SK-MEL-5 (cell line): ENCODE measurements around the gene ATRIP. TPM values are rescaled to one million over a fixed set of nuclear protein-coding genes. Genes with fewer than 3 reads are reported as not detected.

Source experiments
- DNase-seq: peaks from one replicate; pipeline ENCODE4 v3.0.0-alpha.2; 2016; ENCODE audit warnings: low read depth, low spot score
- in situ Hi-C: cut with HindIII; loops from 2 replicates; pipeline ENCODE4 v1.10.0; 2016; ENCODE audit warnings: low sequenced_read_pairs, high pct_unique_total_duplicates, low pct_unique_long_range_greater_than_20kb
- total RNA-seq: library from RNA; depleted of rRNA; stranded (reverse); fragments of >200 nt; shearing (Covaris generic); gene quantifications from 2 replicates; pipeline ENCODE4 v1.2.3, GENCODE V29; 2014

Gene ATRIP
- total RNA-seq, 1 experiment from 2014 or later = 7.7 TPM

DNA sequence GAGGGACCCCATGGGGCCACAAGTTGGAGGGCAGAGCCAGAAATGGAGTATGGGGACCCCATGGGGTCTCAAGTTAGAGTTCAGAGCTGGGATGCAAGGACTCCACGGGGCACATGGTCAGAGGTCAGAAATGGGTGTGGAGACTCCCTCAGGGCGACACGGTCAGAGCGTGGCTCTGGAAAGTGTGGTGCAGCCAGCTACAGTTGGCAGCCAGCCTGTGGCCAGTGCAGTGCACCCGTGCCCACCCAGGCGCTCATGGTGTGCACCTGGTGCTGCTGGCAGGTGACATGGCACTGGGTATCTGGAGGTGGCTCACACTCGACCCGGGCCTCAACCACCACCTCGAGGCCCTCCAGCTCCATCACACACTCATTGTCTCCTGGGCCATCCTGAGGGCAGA is 27.9 kb upstream of the ATRIP start:
- DNase-seq = no peak
- in situ Hi-C loops = no loop called here

GRCh38 chr3:48419149-48419548 is 27.4 kb upstream of the ATRIP start:
- in situ Hi-C loops = no loop called here
- DNase-seq = no peak

DNA sequence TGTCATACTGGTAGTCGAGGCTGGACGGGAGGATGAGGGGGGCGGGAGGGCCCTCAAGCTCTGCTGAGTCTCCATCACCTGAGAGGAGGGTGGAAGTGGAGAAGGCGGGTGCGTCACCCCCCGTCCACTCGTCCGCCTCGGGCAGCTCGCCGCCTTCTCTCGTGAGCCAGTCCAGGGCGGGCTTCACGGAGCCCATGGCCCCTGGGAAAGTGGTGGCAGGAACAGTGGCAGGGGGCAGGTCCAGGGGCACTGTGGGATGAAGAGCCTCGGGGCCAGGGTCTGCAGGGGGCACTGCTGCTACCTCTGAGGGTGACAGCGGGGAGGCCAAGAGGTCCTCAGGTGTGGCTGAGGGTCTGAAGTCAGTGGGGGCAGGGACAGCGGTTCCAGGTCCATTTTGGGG is 26.9 kb upstream of the ATRIP start:
- in situ Hi-C loops = no loop called here

DNA sequence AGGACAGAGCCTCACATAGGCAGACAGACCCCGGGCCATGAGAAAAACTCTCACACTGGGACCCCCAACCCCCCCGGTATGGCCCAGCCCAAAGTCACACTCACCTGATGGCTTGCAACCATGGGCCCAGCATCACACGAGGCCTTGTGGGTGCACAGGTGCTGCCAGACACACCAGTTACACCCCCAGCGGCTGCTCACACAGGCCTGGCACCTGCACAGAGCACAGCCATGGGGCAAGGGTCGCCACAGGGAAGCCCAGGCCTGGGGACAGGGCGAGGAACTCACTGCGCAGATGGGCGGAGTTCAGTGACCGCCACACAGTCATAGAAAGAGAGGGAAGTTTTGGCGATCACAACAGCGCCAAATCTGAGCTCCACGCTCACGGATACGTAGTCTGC is 26.0 kb upstream of the ATRIP start:
- DNase-seq = no peak
- in situ Hi-C loops = no loop called here

More for the DNA sequence above, 26.9 kb upstream of the ATRIP start:
- no peak for DNase-seq

GRCh38 chr3:48422272-48422671 is 24.3 kb upstream of the ATRIP start:
- no peak for DNase-seq
- in situ Hi-C loops = no loop called here

- in situ Hi-C loops = no loop called here
- DNase-seq = no peak
Measured at GRCh38 chr3:48422681-48423080, 23.9 kb upstream of the ATRIP start.

GRCh38 chr3:48423241-48423882 is 23.2 kb upstream of the ATRIP start:
- DNase-seq = no peak
- in situ Hi-C loops = no loop called here

DNA sequence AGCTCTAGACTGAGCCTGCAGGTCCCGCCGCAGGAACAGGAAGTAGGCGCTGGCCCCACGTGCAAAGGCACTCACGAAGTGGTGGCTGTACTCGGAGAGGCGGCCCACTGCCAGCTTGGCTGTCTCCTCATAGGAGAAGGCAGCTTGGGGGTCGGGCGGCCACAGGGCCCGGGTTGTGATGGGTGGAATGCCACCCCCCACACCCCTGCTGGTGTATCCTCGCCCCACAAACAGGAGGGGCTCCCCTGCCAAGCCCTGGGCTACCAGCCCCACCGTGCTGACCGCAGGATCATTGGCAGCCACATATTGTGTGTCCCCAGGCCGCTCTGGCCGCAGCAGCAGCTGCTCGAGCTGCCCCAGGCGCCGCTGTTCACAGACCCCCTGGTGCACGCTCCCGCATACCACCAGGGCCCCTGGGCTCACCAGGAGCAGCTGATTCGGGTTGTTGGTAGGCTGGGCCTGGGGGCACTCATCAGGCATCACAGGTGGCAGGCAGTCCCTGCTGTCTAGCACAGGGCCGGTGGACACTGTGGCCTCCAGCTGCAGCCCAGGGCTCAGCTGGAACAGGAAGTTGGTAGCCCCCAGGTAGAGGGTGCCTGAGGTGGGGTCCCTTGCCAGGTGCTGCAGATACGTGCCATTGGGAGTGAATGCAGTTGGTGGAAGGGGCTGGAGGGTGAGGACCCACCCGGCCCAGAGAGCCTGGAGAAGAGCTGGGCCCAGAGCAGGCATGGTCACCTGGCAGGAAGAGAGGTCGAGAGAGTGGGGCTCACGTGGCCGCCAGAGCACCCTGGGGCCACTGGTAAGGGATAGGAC is 22.4 kb upstream of the ATRIP start:
- in situ Hi-C loops = no loop called here
- DNase-seq = no peak

DNA sequence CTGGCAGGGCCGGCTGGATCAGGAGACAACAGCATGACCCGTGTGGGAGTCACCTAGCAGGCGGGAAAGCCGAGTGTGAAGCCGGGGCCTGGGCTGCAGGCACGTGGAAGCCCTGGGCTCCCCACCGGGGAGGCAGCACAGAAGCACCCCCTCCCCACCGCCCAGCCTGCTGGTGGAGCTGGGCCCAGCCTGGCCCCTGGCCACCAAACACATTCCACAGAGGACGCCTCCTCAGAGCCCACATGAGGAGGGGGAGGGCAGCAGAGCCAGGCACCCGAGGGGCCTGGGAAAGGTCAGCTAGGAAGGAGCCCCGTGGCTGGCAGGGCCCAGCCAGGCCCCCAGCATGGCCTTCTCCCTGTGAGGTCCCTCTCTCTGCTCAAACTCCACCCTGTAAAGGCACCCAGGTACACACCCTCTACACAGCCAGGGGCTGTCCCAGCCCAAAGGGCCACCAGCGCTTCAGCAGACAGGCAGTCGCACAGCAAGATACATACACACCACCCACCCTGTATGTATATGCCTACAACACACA is 21.2 kb upstream of the ATRIP start:
- in situ Hi-C loops = no loop called here

GRCh38 chr3:48426401-48426909 is 20.1 kb upstream of the ATRIP start:
- peak; percentile 62 for DNase-seq
- in situ Hi-C loops = no loop called here

More for the DNA sequence above, 21.2 kb upstream of the ATRIP start:
- no peak for DNase-seq

- no peak for DNase-seq
- in situ Hi-C loops = no loop called here
Measured at GRCh38 chr3:48426944-48427629, 19.4 kb upstream of the ATRIP start.

- in situ Hi-C loops = no loop called here
- DNase-seq = no peak
Measured at GRCh38 chr3:48427630-48427962, 18.9 kb upstream of the ATRIP start.

- in situ Hi-C loops = no loop called here
- DNase-seq = no peak
Measured at GRCh38 chr3:48428088-48428571, 18.4 kb upstream of the ATRIP start.

GRCh38 chr3:48428572-48429316 is 17.8 kb upstream of the ATRIP start:
- in situ Hi-C loops = no loop called here
- no peak for DNase-seq

DNA sequence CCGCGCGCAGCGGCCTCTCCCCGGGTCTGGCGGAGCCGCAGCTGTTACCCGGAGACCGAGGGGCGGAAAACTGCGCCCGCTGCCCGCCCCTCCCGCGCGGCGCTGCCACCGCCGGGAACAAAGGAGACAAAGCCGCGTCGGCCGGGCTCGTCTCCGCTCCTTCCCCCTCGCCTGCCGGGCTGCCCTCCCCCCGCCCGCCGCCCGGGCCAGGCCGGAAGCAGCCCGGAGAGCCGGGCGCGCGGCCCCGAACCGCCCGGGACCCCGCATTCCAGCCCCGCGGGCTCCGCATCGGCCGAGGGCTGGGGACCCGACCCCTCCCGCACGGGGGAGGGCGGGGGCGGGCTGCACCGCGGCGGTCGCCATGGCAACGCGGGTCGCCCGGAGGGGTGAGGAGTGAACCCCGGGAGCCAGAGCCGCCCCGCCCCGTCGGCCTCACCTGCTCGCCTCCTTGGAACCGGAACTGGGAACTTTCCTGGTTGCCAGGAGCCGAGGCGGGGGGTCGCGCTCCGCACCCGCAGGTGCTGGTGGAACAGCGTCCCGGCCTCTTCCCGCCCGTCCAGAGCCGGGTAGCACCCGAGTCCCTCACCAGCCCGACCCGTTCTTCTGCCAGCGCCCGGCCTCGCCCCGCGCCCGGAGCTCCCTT is 17.1 kb upstream of the ATRIP start:
- no peak for DNase-seq
- in situ Hi-C loops = no loop called here

- in situ Hi-C loops = no loop called here
- DNase-seq = no peak
Measured at GRCh38 chr3:48429960-48430707, 16.4 kb upstream of the ATRIP start, which contains the start of gene PLXNB1. Gene PLXNB1, minus strand, starts transcription at chr3:48430086. Its CDS starts 5,475 bp downstream, at chr3:48424611.
